ENCODE measurements around the gene PCSK5. TPM values are rescaled to one million over a fixed set of nuclear protein-coding genes. Genes with fewer than 3 reads are reported as not detected.

PCSK5 gene
- polyA plus RNA-seq, 3 donors = 4.8 to 13.0 (median 7.1) TPM

- TF ChIP-seq, protein P1, sequence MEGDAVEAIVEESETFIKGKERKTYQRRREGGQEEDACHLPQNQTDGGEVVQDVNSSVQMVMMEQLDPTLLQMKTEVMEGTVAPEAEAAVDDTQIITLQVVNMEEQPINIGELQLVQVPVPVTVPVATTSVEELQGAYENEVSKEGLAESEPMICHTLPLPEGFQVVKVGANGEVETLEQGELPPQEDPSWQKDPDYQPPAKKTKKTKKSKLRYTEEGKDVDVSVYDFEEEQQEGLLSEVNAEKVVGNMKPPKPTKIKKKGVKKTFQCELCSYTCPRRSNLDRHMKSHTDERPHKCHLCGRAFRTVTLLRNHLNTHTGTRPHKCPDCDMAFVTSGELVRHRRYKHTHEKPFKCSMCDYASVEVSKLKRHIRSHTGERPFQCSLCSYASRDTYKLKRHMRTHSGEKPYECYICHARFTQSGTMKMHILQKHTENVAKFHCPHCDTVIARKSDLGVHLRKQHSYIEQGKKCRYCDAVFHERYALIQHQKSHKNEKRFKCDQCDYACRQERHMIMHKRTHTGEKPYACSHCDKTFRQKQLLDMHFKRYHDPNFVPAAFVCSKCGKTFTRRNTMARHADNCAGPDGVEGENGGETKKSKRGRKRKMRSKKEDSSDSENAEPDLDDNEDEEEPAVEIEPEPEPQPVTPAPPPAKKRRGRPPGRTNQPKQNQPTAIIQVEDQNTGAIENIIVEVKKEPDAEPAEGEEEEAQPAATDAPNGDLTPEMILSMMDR (IDR thresholded peaks at IDR 0.05) = no peak
- Mint-ChIP-seq H3K36me3 (peaks cover 36 to 43% of the 10 kb centered on the region in 2 donors), H3K4me1 (peaks cover 36% of the 10 kb centered on the region), H3K27me3 (ENCODE audit: low read depth in 3 of 3) (no peaks in the 10 kb centered on the region), H3K9me3 (peaks cover 0 to 5% (median 4%) of the 10 kb centered on the region in 7 donors), H3K4me3 (no peak overlapping the region), H3K27ac (peak overlapping the region in 1 of 7 donors; percentile 23)
- no CpG with 5 or more reads among the region's 1 CpG for WGBS (ENCODE audit: insufficient coverage)
- Histone ChIP-seq H3K4me2 (replicated peaks; ENCODE audit: extremely low read depth, low read length, poor library complexity, severe bottlenecking) (no peak overlapping the region), H3K79me2 (ENCODE audit: insufficient read depth, low read length) (peaks cover 47% of the 10 kb centered on the region), H4K20me1 (ENCODE audit: insufficient read depth, low read length) (no peaks in the 10 kb centered on the region), H3K4me3 (replicated peaks in 1 of 3; ENCODE audit: low read depth in 2 of 3, low read length in 3 of 3) (no peak overlapping the region), H3K27ac (ENCODE audit: low read depth in 1 of 2, low read length in 2 of 2) (peak overlapping the region in 1 of 2 donors; percentile 2), H3K36me3 (replicated peaks in 1 of 2; ENCODE audit: control insufficient read depth in 1 of 2, insufficient read depth in 2 of 2, low read length in 2 of 2) (peaks cover 33 to 49% of the 10 kb centered on the region in 2 donors), H2AFZ (ENCODE audit: insufficient read depth, low read depth, low read length, poor library complexity, severe bottlenecking) (no peak overlapping the region), H3K27me3 (ENCODE audit: control insufficient read depth in 2 of 2, insufficient read depth in 2 of 2, low read length in 2 of 2) (no peaks in the 10 kb centered on the region), H3K9me3 (replicated peaks in 1 of 2; ENCODE audit: control insufficient read depth in 1 of 2, insufficient read depth in 1 of 2, low read length in 2 of 2) (peaks cover 0 to 4% of the 10 kb centered on the region in 2 donors), H3K9ac (ENCODE audit: insufficient read depth, low read length, poor library complexity, severe bottlenecking) (no peak overlapping the region), H3K4me1 (ENCODE audit: control insufficient read depth in 1 of 2, insufficient read depth in 2 of 2, low read length in 2 of 2) (peaks cover 21 to 26% of the 10 kb centered on the region in 2 donors)
- no peak for DNase-seq
- intact Hi-C loops (cut with micrococcal nuclease) = loop anchor here in 1 of 2 donors (10.0 kb wide), 1 partner anchor 496 kb away; the partner anchor contains the start of gene PCSK5
These were observed 500.2 kb downstream of the PCSK5 start for GRCh38 chr9:76390656-76391055.

GRCh38 chr9:76394195-76394959, 503.9 kb downstream of the PCSK5 start, which contains the start of gene RFK:
Gene RFK (minus strand): TSS chr9:76394426. CDS start chr9:76394171, 255 bp downstream.
- WGBS (ENCODE audit: insufficient coverage) = under 1% methylated on average over 77 of the region's 81 CpGs
- DNase-seq = peak; percentile 86 to 94 (median 93)
- Mint-ChIP-seq H3K27me3 (ENCODE audit: low read depth in 3 of 3) (no peaks in the 10 kb centered on the region), H3K9me3 (peaks cover 0 to 5% (median 4%) of the 10 kb centered on the region in 7 donors), H3K27ac (peak within 1 kb of the TSS; percentile 99 to 100 (median 99)), H3K36me3 (peaks cover 13 to 16% of the 10 kb centered on the region in 2 donors), H3K4me3 (peak within 1 kb of the TSS; percentile 90 to 98), H3K4me1 (peaks cover 39% of the 10 kb centered on the region)
- Histone ChIP-seq H2AFZ (ENCODE audit: insufficient read depth, low read depth, low read length, poor library complexity, severe bottlenecking) (peak within 1 kb of the TSS; percentile 94), H3K4me1 (ENCODE audit: control insufficient read depth in 1 of 2, insufficient read depth in 2 of 2, low read length in 2 of 2) (peaks cover 25 to 32% of the 10 kb centered on the region in 2 donors), H3K27me3 (ENCODE audit: control insufficient read depth in 2 of 2, insufficient read depth in 2 of 2, low read length in 2 of 2) (no peaks in the 10 kb centered on the region), H4K20me1 (ENCODE audit: insufficient read depth, low read length) (no peaks in the 10 kb centered on the region), H3K27ac (ENCODE audit: low read depth in 1 of 2, low read length in 2 of 2) (peak within 1 kb of the TSS; percentile 98 to 99), H3K36me3 (replicated peaks in 1 of 2; ENCODE audit: control insufficient read depth in 1 of 2, insufficient read depth in 2 of 2, low read length in 2 of 2) (peaks cover 0 to 12% of the 10 kb centered on the region in 2 donors), H3K79me2 (ENCODE audit: insufficient read depth, low read length) (peaks cover 47% of the 10 kb centered on the region), H3K4me2 (replicated peaks; ENCODE audit: extremely low read depth, low read length, poor library complexity, severe bottlenecking) (peak within 1 kb of the TSS; percentile 92), H3K4me3 (replicated peaks in 1 of 3; ENCODE audit: low read depth in 2 of 3, low read length in 3 of 3) (peak within 1 kb of the TSS; percentile 94 to 97 (median 96)), H3K9ac (ENCODE audit: insufficient read depth, low read length, poor library complexity, severe bottlenecking) (peak within 1 kb of the TSS; percentile 97), H3K9me3 (replicated peaks in 1 of 2; ENCODE audit: control insufficient read depth in 1 of 2, insufficient read depth in 1 of 2, low read length in 2 of 2) (peaks cover 0 to 4% of the 10 kb centered on the region in 2 donors)
- intact Hi-C loops (cut with micrococcal nuclease) = loop anchor here in 1 of 2 donors (10.0 kb wide), 1 partner anchor 500 kb away; the partner anchor contains the start of gene PCSK5
- TF ChIP-seq, protein P1 (IDR thresholded peaks at IDR 0.05) = peak; percentile 53
